HepG2 (cell line): Measurements from ENCODE around the gene ADORA3. TPM values are rescaled to one million over a fixed set of nuclear protein-coding genes. Genes with fewer than 3 reads are reported as not detected.

ENCODE experiments used
- ARID2 ChIP-seq: sonication (generic); formaldehyde crosslinking; IDR thresholded peaks from 2 replicates; pipeline ENCODE4 v1.8.1; 2022; ENCODE audit warnings: mild to moderate bottlenecking, missing genetic modification reagents, borderline replicate concordance
- FUBP1 ChIP-seq: sonication (generic); formaldehyde crosslinking; IDR thresholded peaks from 2 replicates; pipeline ENCODE4 v1.5.1; 2020; ENCODE audit warnings: missing genetic modification reagents, mild to moderate bottlenecking, borderline replicate concordance
- KDM3A ChIP-seq: IDR thresholded peaks from 2 replicates; pipeline ENCODE4 v1.6.1; 2018; ENCODE audit warnings: low read depth, missing compliant biosample characterization
- NR2F6 ChIP-seq, 2 experiments: IDR thresholded peaks; 2 replicates each; pipeline ENCODE4 v1.6.1; 2016; ENCODE audit warnings: antibody characterized with exemption in 1 of 2, mild to moderate bottlenecking in 1 of 2
- SIN3A ChIP-seq: IDR thresholded peaks from 2 replicates; pipeline ENCODE4 v1.6.1; 2011; ENCODE audit warnings: low read depth, mild to moderate bottlenecking, control low read depth, low read length, borderline replicate concordance
- ZNF160 ChIP-seq: sonication (generic); formaldehyde crosslinking; IDR thresholded peaks from 2 replicates; pipeline ENCODE4 v1.8.0; 2022; ENCODE audit warnings: mild to moderate bottlenecking, inconsistent platforms, missing genetic modification reagents
- ZNF776 ChIP-seq: sonication (generic); formaldehyde crosslinking; IDR thresholded peaks from 2 replicates; pipeline ENCODE4 v1.4.0; 2020; ENCODE audit warnings: mild to moderate bottlenecking, missing genetic modification reagents
- polyA plus RNA-seq, 8 experiments: library from polyadenylated mRNA; depleted of rRNA in 3 of 8; stranded (reverse) in 7 of 8; unstranded in 1 of 8; fragments of >200 nt; fragmentation: Illumina TruSeq in 4 of 8; extraction: Trizol in 4 of 8; gene quantifications; 2 replicates each; pipeline versions ENCODE4 v1.2.1 to v1.2.3, GENCODE V29; 2011 to 2016; ENCODE audit warnings: low read depth in 4 of 8, missing spikeins in 1 of 8, mixed read lengths in 1 of 8; ENCODE audit not compliant: insufficient read depth in 1 of 8
- total RNA-seq, 5 experiments: library from RNA; depleted of rRNA; stranded (reverse); fragments of >200 nt; fragmentation: Illumina TruSeq; extraction: Trizol; gene quantifications; 2 replicates each; pipeline ENCODE4 v1.2.3, GENCODE V29; 2016; ENCODE audit warnings: low read depth in 1 of 5
- TF ChIP-seq, protein P1 (sequence below): sonication (generic); formaldehyde crosslinking; IDR thresholded peaks from 2 replicates; pipeline ENCODE4 v1.5.0; 2020; ENCODE audit warnings: mild to moderate bottlenecking, missing genetic modification reagents, borderline replicate concordance
- TF ChIP-seq, protein P2 (sequence below): sonication (generic); formaldehyde crosslinking; IDR thresholded peaks from 2 replicates; pipeline ENCODE4 v1.4.0; 2020; ENCODE audit warnings: missing genetic modification reagents; ENCODE audit errors: not compliant biosample characterization

The ADORA3 gene
- total and polyA plus RNA-seq, 2 of the 13 experiments (the other 11 are each of a cell fraction or from before 2014, with no cell fraction given), result not detected

DNA sequence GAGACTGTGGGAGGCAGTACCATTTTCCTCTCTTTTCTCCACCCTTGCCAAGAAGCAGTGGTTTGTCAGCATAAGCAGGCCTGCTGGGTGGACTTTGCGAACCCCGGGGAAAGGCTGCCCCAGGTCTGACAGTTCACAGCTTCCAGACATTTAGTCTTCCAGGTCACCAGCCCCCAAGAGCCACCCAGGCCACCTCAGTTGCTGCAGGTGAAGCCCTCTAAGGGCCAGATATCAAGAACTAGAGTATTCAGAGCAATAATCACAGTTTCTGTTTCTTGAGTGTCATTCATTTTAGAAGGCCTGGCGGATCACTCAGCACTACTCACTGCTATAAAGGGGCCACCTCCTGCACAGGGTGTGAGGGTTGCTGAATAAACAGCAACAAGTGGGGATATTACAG, 9.5 kb upstream of the ADORA3 start (continued):
- TF ChIP-seq, protein P1, sequence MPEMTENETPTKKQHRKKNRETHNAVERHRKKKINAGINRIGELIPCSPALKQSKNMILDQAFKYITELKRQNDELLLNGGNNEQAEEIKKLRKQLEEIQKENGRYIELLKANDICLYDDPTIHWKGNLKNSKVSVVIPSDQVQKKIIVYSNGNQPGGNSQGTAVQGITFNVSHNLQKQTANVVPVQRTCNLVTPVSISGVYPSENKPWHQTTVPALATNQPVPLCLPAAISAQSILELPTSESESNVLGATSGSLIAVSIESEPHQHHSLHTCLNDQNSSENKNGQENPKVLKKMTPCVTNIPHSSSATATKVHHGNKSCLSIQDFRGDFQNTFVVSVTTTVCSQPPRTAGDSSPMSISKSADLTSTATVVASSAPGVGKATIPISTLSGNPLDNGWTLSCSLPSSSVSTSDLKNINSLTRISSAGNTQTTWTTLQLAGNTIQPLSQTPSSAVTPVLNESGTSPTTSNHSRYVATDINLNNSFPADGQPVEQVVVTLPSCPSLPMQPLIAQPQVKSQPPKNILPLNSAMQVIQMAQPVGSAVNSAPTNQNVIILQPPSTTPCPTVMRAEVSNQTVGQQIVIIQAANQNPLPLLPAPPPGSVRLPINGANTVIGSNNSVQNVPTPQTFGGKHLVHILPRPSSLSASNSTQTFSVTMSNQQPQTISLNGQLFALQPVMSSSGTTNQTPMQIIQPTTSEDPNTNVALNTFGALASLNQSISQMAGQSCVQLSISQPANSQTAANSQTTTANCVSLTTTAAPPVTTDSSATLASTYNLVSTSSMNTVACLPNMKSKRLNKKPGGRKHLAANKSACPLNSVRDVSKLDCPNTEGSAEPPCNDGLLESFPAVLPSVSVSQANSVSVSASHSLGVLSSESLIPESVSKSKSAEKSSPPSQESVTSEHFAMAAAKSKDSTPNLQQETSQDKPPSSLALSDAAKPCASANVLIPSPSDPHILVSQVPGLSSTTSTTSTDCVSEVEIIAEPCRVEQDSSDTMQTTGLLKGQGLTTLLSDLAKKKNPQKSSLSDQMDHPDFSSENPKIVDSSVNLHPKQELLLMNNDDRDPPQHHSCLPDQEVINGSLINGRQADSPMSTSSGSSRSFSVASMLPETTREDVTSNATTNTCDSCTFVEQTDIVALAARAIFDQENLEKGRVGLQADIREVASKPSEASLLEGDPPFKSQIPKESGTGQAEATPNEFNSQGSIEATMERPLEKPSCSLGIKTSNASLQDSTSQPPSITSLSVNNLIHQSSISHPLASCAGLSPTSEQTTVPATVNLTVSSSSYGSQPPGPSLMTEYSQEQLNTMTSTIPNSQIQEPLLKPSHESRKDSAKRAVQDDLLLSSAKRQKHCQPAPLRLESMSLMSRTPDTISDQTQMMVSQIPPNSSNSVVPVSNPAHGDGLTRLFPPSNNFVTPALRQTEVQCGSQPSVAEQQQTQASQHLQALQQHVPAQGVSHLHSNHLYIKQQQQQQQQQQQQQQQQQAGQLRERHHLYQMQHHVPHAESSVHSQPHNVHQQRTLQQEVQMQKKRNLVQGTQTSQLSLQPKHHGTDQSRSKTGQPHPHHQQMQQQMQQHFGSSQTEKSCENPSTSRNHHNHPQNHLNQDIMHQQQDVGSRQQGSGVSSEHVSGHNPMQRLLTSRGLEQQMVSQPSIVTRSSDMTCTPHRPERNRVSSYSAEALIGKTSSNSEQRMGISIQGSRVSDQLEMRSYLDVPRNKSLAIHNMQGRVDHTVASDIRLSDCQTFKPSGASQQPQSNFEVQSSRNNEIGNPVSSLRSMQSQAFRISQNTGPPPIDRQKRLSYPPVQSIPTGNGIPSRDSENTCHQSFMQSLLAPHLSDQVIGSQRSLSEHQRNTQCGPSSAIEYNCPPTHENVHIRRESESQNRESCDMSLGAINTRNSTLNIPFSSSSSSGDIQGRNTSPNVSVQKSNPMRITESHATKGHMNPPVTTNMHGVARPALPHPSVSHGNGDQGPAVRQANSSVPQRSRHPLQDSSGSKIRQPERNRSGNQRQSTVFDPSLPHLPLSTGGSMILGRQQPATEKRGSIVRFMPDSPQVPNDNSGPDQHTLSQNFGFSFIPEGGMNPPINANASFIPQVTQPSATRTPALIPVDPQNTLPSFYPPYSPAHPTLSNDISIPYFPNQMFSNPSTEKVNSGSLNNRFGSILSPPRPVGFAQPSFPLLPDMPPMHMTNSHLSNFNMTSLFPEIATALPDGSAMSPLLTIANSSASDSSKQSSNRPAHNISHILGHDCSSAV (CRISPR knock-in tag), result no peak
- TF ChIP-seq ZNF160 (CRISPR knock-in tag), result no peak
- TF ChIP-seq NR2F6 (IDR thresholded peaks at IDR 0.05), result no peak
- no peak for TF ChIP-seq NR2F6 (CRISPR knock-in tag; IDR thresholded peaks at IDR 0.05)
- TF ChIP-seq SIN3A, result no peak
- TF ChIP-seq ZNF776 (CRISPR knock-in tag), result no peak
- no peak for TF ChIP-seq KDM3A
- no peak for TF ChIP-seq FUBP1 (CRISPR knock-in tag)
- TF ChIP-seq, protein P2, sequence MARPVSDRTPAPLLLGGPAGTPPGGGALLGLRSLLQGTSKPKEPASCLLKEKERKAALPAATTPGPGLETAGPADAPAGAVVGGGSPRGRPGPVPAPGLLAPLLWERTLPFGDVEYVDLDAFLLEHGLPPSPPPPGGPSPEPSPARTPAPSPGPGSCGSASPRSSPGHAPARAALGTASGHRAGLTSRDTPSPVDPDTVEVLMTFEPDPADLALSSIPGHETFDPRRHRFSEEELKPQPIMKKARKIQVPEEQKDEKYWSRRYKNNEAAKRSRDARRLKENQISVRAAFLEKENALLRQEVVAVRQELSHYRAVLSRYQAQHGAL (CRISPR knock-in tag), result no peak
- TF ChIP-seq ARID2 (CRISPR knock-in tag), result no peak
- TF ChIP-seq, all 625 proteins: peak for 0
